WTC11 (cell line): ENCODE data around the gene AKR1C2.
"Not testable (repeated sequence)": the region's sequence is repeated elsewhere in the genome, so short reads cannot be mapped to it uniquely, and the experiment has no call there.

Experiments
- AR ChIP-seq: fragments of 250-450 bp; sonication (Bioruptor Pico); IDR thresholded peaks from 2 replicates; pipeline ENCODE4 v1.9.0; 2021; ENCODE audit warnings: mild to moderate bottlenecking
- ATF2 ChIP-seq: sonication (generic); formaldehyde crosslinking; IDR thresholded peaks from 2 replicates; pipeline ENCODE4 v1.8.1; 2022; ENCODE audit warnings: low read depth, missing genetic modification reagents, borderline replicate concordance
- ELF4 ChIP-seq: sonication (generic); formaldehyde crosslinking; IDR thresholded peaks from 2 replicates; pipeline ENCODE4 v1.8.1; 2022; ENCODE audit warnings: low read depth, mild to moderate bottlenecking, moderate library complexity, missing genetic modification reagents
- USF2 ChIP-seq: sonication (generic); formaldehyde crosslinking; IDR thresholded peaks from 2 replicates; pipeline ENCODE4 v1.8.1; 2023; ENCODE audit warnings: mild to moderate bottlenecking, missing genetic modification reagents, moderate library complexity
- ZMAT4 ChIP-seq: fragments of 250-450 bp; sonication (Bioruptor Pico); IDR thresholded peaks from 2 replicates; pipeline ENCODE4 v1.9.0; 2021; ENCODE audit warnings: mild to moderate bottlenecking
- ZNF121 ChIP-seq: sonication (generic); formaldehyde crosslinking; IDR thresholded peaks from 2 replicates; pipeline ENCODE4 v1.8.0; 2023; ENCODE audit warnings: missing genetic modification reagents
- TF ChIP-seq, protein P1 (sequence below): fragments of 200-600 bp; IDR thresholded peaks from 2 replicates; pipeline ENCODE4 v1.8.0; 2022; ENCODE audit warnings: antibody characterized with exemption
- TF ChIP-seq, protein P2 (sequence below): fragments of 250-450 bp; sonication (Bioruptor Pico); IDR thresholded peaks from 2 replicates; pipeline ENCODE4 v1.9.0; 2021; ENCODE audit warnings: mild to moderate bottlenecking, borderline replicate concordance
- TF ChIP-seq, protein P3 (sequence below): sonication (generic); formaldehyde crosslinking; conservative IDR thresholded peaks from 2 replicates; pipeline ENCODE4 v1.8.1; 2022; ENCODE audit warnings: mild to moderate bottlenecking, missing genetic modification reagents
- TF ChIP-seq, protein P4 (sequence below): sonication (generic); formaldehyde crosslinking; IDR thresholded peaks from 2 replicates; pipeline ENCODE4 v1.8.1; 2022; ENCODE audit warnings: low read depth, mild to moderate bottlenecking, moderate library complexity, missing genetic modification reagents, borderline replicate concordance
- TF ChIP-seq, protein P5 (sequence below): sonication (generic); formaldehyde crosslinking; IDR thresholded peaks from 2 replicates; pipeline ENCODE4 v1.8.0; 2022; ENCODE audit warnings: missing genetic modification reagents

- TF ChIP-seq, protein P1, sequence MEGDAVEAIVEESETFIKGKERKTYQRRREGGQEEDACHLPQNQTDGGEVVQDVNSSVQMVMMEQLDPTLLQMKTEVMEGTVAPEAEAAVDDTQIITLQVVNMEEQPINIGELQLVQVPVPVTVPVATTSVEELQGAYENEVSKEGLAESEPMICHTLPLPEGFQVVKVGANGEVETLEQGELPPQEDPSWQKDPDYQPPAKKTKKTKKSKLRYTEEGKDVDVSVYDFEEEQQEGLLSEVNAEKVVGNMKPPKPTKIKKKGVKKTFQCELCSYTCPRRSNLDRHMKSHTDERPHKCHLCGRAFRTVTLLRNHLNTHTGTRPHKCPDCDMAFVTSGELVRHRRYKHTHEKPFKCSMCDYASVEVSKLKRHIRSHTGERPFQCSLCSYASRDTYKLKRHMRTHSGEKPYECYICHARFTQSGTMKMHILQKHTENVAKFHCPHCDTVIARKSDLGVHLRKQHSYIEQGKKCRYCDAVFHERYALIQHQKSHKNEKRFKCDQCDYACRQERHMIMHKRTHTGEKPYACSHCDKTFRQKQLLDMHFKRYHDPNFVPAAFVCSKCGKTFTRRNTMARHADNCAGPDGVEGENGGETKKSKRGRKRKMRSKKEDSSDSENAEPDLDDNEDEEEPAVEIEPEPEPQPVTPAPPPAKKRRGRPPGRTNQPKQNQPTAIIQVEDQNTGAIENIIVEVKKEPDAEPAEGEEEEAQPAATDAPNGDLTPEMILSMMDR: not testable (repeated sequence)
- TF ChIP-seq ATF2 (CRISPR knock-in tag); AR; USF2; ZMAT4 (CRISPR knock-in tag); ELF4 (CRISPR knock-in tag); ZNF121 (CRISPR knock-in tag): not testable (repeated sequence)
- TF ChIP-seq, protein P2, sequence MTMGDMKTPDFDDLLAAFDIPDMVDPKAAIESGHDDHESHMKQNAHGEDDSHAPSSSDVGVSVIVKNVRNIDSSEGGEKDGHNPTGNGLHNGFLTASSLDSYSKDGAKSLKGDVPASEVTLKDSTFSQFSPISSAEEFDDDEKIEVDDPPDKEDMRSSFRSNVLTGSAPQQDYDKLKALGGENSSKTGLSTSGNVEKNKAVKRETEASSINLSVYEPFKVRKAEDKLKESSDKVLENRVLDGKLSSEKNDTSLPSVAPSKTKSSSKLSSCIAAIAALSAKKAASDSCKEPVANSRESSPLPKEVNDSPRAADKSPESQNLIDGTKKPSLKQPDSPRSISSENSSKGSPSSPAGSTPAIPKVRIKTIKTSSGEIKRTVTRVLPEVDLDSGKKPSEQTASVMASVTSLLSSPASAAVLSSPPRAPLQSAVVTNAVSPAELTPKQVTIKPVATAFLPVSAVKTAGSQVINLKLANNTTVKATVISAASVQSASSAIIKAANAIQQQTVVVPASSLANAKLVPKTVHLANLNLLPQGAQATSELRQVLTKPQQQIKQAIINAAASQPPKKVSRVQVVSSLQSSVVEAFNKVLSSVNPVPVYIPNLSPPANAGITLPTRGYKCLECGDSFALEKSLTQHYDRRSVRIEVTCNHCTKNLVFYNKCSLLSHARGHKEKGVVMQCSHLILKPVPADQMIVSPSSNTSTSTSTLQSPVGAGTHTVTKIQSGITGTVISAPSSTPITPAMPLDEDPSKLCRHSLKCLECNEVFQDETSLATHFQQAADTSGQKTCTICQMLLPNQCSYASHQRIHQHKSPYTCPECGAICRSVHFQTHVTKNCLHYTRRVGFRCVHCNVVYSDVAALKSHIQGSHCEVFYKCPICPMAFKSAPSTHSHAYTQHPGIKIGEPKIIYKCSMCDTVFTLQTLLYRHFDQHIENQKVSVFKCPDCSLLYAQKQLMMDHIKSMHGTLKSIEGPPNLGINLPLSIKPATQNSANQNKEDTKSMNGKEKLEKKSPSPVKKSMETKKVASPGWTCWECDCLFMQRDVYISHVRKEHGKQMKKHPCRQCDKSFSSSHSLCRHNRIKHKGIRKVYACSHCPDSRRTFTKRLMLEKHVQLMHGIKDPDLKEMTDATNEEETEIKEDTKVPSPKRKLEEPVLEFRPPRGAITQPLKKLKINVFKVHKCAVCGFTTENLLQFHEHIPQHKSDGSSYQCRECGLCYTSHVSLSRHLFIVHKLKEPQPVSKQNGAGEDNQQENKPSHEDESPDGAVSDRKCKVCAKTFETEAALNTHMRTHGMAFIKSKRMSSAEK (CRISPR knock-in tag): not testable (repeated sequence)
- TF ChIP-seq, protein P3, sequence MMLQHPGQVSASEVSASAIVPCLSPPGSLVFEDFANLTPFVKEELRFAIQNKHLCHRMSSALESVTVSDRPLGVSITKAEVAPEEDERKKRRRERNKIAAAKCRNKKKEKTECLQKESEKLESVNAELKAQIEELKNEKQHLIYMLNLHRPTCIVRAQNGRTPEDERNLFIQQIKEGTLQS: not testable (repeated sequence)
- TF ChIP-seq, protein P4, sequence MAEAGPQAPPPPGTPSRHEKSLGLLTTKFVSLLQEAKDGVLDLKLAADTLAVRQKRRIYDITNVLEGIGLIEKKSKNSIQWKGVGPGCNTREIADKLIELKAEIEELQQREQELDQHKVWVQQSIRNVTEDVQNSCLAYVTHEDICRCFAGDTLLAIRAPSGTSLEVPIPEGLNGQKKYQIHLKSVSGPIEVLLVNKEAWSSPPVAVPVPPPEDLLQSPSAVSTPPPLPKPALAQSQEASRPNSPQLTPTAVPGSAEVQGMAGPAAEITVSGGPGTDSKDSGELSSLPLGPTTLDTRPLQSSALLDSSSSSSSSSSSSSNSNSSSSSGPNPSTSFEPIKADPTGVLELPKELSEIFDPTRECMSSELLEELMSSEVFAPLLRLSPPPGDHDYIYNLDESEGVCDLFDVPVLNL (CRISPR knock-in tag): not testable (repeated sequence)
- TF ChIP-seq, protein P5, sequence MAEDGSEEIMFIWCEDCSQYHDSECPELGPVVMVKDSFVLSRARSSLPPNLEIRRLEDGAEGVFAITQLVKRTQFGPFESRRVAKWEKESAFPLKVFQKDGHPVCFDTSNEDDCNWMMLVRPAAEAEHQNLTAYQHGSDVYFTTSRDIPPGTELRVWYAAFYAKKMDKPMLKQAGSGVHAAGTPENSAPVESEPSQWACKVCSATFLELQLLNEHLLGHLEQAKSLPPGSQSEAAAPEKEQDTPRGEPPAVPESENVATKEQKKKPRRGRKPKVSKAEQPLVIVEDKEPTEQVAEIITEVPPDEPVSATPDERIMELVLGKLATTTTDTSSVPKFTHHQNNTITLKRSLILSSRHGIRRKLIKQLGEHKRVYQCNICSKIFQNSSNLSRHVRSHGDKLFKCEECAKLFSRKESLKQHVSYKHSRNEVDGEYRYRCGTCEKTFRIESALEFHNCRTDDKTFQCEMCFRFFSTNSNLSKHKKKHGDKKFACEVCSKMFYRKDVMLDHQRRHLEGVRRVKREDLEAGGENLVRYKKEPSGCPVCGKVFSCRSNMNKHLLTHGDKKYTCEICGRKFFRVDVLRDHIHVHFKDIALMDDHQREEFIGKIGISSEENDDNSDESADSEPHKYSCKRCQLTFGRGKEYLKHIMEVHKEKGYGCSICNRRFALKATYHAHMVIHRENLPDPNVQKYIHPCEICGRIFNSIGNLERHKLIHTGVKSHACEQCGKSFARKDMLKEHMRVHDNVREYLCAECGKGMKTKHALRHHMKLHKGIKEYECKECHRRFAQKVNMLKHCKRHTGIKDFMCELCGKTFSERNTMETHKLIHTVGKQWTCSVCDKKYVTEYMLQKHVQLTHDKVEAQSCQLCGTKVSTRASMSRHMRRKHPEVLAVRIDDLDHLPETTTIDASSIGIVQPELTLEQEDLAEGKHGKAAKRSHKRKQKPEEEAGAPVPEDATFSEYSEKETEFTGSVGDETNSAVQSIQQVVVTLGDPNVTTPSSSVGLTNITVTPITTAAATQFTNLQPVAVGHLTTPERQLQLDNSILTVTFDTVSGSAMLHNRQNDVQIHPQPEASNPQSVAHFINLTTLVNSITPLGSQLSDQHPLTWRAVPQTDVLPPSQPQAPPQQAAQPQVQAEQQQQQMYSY: not testable (repeated sequence)
Measured at GRCh38 chr10:4961558-4961957, 42.1 kb downstream of the AKR1C2 start.
